ENCODE results near the gene ZC3H18.
"Not testable (repeated sequence)": the region's sequence is repeated elsewhere in the genome, so short reads cannot be mapped to it uniquely, and the experiment has no call there.

- not testable (repeated sequence) for TF ChIP-seq CTCF (IDR thresholded peaks at IDR 0.05; ENCODE audit: insufficient read depth, low read length); REST (IDR thresholded peaks at IDR 0.05; ENCODE audit: insufficient replicate concordance, low read depth)
Observed at GRCh38 chr16:88609426-88609825, 39.2 kb downstream of the ZC3H18 start.

Data from HL-60 (cell line).